GM12891 (cell line): ENCODE measurements around the gene CCDC88B. TPM values are rescaled to one million over a fixed set of nuclear protein-coding genes. Genes with fewer than 3 reads are reported as not detected.

Source experiments
- DNase-seq: peaks from one replicate; pipeline ENCODE4 v3.0.0; 2011; ENCODE audit warnings: low spot score; ENCODE audit not compliant: insufficient read length
- FAIRE-seq: peaks from 2 replicates; lab custom pipeline; 2011; peaks lifted over from hg19 to GRCh38; lab: Jason Lieb, UNC
- PAX5 ChIP-seq: IDR thresholded peaks from 2 replicates; pipeline ENCODE4 v1.6.1; 2011; ENCODE audit warnings: low read length, moderate library complexity, mild to moderate bottlenecking; ENCODE audit not compliant: insufficient read depth, severe bottlenecking
- POLR2A ChIP-seq: IDR thresholded peaks from 2 replicates; pipeline ENCODE4 v1.6.1; 2011; ENCODE audit warnings: low read depth, low read length, control low read depth
- POLR2AphosphoS5 ChIP-seq: IDR thresholded peaks from 2 replicates; pipeline ENCODE4 v1.6.1; 2011; ENCODE audit warnings: low read depth, low read length, control low read depth
- POU2F2 ChIP-seq: IDR thresholded peaks from 2 replicates; pipeline ENCODE4 v1.6.1; 2011; ENCODE audit warnings: low read depth, mild to moderate bottlenecking, control low read depth, low read length, moderate library complexity
- SPI1 ChIP-seq: IDR thresholded peaks from 2 replicates; pipeline ENCODE4 v1.6.1; 2011; ENCODE audit warnings: low read depth, low read length, control low read depth
- TAF1 ChIP-seq: IDR thresholded peaks from 2 replicates; pipeline ENCODE4 v1.6.1; 2011; ENCODE audit warnings: low read depth, low read length, control low read depth
- polyA plus RNA-seq: library from polyadenylated mRNA; unstranded; fragments of >200 nt; gene quantifications from one replicate; pipeline ENCODE4 v1.2.1, GENCODE V29; 2012; ENCODE audit warnings: low read depth, missing spikeins, inconsistent platforms; ENCODE audit not compliant: missing spikeins

Gene CCDC88B, protein sequence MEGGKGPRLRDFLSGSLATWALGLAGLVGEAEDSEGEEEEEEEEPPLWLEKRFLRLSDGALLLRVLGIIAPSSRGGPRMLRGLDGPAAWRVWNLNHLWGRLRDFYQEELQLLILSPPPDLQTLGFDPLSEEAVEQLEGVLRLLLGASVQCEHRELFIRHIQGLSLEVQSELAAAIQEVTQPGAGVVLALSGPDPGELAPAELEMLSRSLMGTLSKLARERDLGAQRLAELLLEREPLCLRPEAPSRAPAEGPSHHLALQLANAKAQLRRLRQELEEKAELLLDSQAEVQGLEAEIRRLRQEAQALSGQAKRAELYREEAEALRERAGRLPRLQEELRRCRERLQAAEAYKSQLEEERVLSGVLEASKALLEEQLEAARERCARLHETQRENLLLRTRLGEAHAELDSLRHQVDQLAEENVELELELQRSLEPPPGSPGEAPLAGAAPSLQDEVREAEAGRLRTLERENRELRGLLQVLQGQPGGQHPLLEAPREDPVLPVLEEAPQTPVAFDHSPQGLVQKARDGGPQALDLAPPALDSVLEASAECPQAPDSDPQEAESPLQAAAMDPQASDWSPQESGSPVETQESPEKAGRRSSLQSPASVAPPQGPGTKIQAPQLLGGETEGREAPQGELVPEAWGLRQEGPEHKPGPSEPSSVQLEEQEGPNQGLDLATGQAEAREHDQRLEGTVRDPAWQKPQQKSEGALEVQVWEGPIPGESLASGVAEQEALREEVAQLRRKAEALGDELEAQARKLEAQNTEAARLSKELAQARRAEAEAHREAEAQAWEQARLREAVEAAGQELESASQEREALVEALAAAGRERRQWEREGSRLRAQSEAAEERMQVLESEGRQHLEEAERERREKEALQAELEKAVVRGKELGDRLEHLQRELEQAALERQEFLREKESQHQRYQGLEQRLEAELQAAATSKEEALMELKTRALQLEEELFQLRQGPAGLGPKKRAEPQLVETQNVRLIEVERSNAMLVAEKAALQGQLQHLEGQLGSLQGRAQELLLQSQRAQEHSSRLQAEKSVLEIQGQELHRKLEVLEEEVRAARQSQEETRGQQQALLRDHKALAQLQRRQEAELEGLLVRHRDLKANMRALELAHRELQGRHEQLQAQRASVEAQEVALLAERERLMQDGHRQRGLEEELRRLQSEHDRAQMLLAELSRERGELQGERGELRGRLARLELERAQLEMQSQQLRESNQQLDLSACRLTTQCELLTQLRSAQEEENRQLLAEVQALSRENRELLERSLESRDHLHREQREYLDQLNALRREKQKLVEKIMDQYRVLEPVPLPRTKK (N-terminal part only)
- 45.4 TPM for polyA plus RNA-seq

DNA sequence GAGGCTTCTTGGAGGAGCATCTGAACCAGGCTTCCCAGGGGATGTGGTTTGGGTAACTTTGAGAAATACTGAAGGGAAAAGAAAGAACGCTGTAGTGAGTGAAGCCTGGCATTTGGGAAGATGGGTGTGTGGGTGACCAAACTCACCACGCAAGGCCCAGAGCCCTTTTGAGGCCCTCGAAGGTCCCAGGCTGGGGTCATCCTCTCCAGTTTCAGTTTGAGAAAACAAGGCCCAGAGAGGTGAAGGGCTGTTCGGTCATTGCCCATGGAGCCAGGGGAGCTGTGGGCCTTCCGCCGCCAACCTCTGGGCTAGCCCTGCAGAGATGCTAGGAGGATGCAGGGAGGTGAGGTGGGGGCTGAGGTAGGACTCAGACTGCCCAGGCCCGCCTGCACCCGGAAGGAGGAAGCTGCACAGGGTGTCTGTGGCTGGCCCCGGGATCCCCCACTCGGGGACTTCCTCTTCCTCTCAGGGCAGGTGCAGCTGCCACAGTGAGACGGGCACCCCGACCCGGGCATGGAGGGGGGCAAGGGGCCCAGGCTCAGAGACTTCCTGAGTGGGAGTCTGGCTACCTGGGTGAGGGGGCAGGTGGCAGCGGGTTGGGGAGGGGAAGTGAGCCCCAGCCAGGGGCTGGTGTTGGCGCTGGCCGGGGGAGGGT lies at the start of gene CCDC88B:
Gene CCDC88B, plus strand, starts transcription at position 451 of the 655 bp plus-strand sequence. Its CDS starts 63 bp downstream, at position 514.
- no peak for TF ChIP-seq PAX5
- 0 out of 2 replicates have a peak, but pooled peaks have one; percentile 33 for TF ChIP-seq TAF1
- peak; percentile 89 for TF ChIP-seq SPI1
- TF ChIP-seq POLR2A = peak; percentile 49; the same call in 1 of the 2 replicates
- peak; percentile 16; the same call in 1 of the 2 replicates for TF ChIP-seq POU2F2
- peak; percentile 71 for TF ChIP-seq POLR2AphosphoS5
- DNase-seq (peak; percentile 86), FAIRE-seq (peak; percentile 51)

DNA sequence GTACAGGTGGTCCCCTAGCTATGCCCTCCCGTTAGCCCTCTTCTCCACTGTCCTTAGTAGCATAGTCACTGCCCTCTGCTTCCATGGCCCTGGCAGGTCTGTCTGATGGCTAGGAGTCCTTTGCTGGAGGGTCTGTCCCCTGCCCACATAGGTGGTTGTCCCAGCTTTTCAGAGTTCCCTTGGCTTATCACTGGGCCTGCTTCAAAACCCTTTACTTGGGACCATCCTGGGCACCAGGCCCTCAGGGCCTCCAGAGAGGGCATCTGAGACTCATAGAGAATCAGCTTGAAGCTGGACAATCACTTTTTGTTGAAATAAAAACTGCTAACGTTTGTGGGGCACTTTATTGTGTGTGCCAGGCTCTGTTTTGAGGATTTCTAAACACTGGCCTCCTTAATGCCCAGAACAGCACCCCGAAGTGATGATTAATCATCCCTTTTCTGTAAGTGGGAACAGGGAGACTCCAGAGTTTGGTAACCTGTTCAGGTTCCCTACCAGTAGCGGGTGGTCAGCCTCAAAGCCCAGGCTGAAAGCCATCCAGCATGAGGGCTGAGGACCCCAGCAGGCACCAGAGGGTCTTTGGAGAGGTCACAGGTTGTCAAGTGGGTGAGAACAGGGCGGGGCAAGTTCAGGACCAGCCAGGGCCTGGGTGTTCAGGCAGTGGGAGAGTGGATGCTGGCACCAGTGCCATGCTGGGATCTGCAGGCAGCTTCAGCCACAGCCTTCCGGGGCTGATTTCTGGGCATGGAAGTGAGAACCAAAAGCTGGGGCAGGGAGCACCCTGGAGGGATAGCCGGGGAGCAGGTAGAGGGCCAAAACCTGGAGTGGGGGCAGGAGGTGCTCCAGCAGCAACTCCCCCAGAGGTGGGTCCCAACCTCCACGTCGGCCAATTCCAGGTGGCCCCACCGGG lies 49.4 kb upstream of the CCDC88B start:
- TF ChIP-seq SPI1 = no peak
- no peak for TF ChIP-seq PAX5
- no peak for TF ChIP-seq POU2F2
- no peak for TF ChIP-seq POLR2AphosphoS5
- no peak for TF ChIP-seq POLR2A
- no peak for TF ChIP-seq TAF1
- DNase-seq (no peak), FAIRE-seq (no peak)

DNA sequence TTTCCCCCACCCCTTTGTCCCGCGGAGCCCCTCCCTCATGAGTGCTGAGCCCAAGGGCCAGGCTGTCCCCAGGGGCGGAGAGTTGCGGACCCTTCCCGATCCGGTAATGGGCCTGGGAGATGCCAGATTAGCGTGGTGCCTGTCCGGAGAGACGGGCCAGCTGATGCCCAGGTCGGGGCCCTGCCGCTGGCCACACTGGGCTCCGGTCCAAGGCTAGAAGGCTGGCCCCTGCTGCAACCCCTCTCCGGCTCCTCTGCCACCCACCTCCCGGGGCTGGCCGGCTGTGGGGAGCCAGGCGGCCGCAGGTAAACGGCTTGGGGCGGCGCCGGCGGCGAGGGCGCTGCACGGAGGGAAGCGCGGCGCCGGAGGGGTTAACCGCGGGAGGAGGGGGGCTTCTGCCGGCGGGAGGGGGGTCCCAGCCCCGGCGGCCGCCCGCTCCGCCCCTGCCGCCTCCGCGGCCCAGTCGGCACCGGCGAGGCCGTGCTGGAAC lies 48.7 kb upstream of the CCDC88B start, which contains the start of gene KCNK4:
Gene KCNK4, plus strand, starts transcription at position 41 of the 490 bp plus-strand sequence. CDS start 1,717 bp downstream, outside the sequence.
- FAIRE-seq (no peak), DNase-seq (no peak)
- no peak for TF ChIP-seq POU2F2
- TF ChIP-seq TAF1 = no peak
- no peak for TF ChIP-seq POLR2A
- TF ChIP-seq POLR2AphosphoS5 = no peak
- no peak for TF ChIP-seq SPI1
- no peak for TF ChIP-seq PAX5

DNA sequence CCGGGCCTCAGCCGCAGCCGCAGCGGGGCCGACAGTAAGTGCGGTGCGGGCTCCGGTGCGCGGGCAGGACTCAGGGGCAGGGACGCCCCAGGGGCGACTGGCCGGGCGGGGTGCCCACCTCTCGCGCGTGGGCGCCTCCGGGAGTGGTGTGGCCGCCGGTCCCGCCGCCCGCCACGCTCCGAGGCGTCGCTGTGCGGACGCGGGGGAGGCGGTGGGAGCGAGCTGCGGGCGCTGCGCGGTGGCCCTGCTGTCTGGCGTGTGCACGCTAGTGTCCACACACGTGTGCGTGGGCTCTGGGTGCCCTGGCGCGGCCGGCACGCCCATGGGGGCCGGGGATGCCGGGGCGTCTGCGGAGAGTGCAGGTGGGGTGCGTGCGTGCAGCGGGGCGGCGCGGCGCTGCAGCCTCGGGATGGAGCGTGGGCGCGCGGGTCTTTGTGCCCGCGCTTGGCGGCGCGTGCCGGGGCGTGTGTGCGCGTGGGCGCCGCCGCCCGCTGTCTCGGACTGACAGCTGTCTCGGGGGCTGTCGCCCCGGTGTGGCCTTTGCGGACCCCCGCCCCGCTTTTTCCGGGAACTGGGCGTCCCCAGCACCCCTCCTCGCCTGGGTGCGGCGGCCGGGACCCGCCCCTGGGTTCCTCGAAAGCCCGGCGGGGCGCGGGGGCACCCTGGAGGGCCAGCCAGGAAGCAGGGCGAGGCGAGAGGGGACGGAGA lies 48.1 kb upstream of the CCDC88B start:
- DNase-seq (no peak), FAIRE-seq (no peak)
- TF ChIP-seq POLR2AphosphoS5 (no peak), POLR2A (no peak), POU2F2 (no peak), TAF1 (no peak), SPI1 (no peak), PAX5 (no peak)

DNA sequence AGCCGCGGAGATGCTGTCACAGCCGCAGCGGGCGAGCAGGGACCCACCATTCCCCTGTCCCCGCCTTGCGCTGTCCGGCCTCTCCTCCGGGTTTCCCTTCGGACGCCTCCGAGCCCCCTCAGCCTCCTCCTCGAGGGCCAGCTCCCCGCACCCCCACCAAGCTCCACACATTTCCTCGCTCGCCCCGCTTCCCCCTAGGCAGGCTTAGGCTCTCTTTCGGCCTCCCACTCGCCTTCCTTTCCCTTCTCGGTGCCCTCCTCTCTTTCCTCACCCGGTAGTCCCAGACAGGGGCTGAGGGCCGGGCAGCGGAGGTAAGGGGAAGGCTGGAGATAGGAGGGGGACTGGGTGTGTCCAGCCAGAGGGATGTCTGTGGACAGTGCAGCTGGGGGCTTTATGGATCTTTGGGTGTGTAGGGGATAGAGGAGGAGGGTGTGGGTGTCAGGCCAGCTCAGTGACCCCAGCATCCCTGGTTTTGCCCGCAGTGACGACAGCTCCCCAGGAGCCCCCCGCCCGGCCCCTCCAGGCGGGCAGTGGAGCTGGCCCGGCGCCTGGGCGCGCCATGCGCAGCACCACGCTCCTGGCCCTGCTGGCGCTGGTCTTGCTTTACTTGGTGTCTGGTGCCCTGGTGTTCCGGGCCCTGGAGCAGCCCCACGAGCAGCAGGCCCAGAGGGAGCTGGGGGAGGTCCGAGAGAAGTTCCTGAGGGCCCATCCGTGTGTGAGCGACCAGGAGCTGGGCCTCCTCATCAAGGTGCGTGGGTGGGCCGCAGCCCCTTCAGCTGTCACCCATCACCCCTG lies 47.3 kb upstream of the CCDC88B start:
- TF ChIP-seq POU2F2 (no peak), POLR2AphosphoS5 (no peak), TAF1 (no peak), POLR2A (no peak), SPI1 (no peak)
- no peak for DNase-seq
- no peak for FAIRE-seq

DNA sequence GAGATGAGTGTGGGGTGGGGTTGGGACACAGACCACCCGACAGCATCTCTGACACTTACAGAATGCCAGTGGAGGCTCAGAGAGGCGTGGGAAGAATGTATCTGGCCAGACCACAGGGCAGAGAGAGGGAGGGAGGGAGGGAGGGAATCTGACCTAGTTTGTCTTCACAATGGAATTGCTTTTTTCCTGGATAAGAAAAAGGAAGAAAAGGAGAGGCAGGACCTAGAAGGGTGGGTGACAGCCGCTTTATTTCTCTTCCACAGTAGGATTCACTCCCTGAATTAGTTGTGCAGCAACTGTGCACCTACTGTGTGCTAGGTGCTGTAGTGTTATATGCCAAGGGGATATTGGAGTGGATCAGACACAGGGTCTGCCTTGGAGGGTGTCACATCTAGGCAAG lies 45.2 kb upstream of the CCDC88B start:
- TF ChIP-seq POLR2A (no peak), PAX5 (no peak), POLR2AphosphoS5 (no peak), SPI1 (no peak), TAF1 (no peak), POU2F2 (no peak)
- FAIRE-seq = no peak
- DNase-seq = no peak
